H1 (cell line): ENCODE results near the gene B4GALNT3. TPM values are rescaled to one million over a fixed set of nuclear protein-coding genes. Genes with fewer than 3 reads are reported as not detected.

Source experiments
- CTCF ChIA-PET: fragments of 300-600 bp; sonication (Branson Sonifier 250); formaldehyde crosslinking; loops from one replicate; lab custom pipeline; 2021; ENCODE audit not compliant: partially characterized antibody; lab: Charles Lee
- POLR2A ChIA-PET: fragments of 300-600 bp; sonication (Branson Sonifier 250); formaldehyde crosslinking; loops from one replicate; lab custom pipeline; 2021; ENCODE audit warnings: inconsistent platforms; ENCODE audit not compliant: partially characterized antibody; lab: Charles Lee
- DNase-seq, 2 experiments: peaks; one replicate each; pipeline versions ENCODE4 v3.0.0 to v3.0.0-alpha.2; 2010 to 2022; ENCODE audit warnings: low spot score in 2 of 2, low read depth in 1 of 2, mixed read lengths in 1 of 2
- FAIRE-seq: peaks from 2 replicates; lab custom pipeline; 2011; peaks lifted over from hg19 to GRCh38; lab: Jason Lieb, UNC
- H2AFZ ChIP-seq: 2 replicates; pipeline ENCODE4 v1.8.1; 2012; ENCODE audit warnings: low read length, inconsistent platforms
- H2AK5ac ChIP-seq: 2 replicates; pipeline ENCODE4 v1.6.1; 2013; ENCODE audit warnings: low read depth, low read length
- H2BK120ac ChIP-seq: replicated peaks from 2 replicates; pipeline ENCODE3; 2013; ENCODE audit warnings: low read depth, low read length, inconsistent platforms
- H2BK12ac ChIP-seq: 2 replicates; pipeline ENCODE4 v1.6.1; 2013; ENCODE audit warnings: low read depth, low read length
- H2BK15ac ChIP-seq: 2 replicates; pipeline ENCODE4 v1.6.1; 2013; ENCODE audit warnings: low read length
- H2BK20ac ChIP-seq: 2 replicates; pipeline ENCODE4 v1.6.1; 2013; ENCODE audit warnings: low read length
- H2BK5ac ChIP-seq: 2 replicates; pipeline ENCODE4 v1.6.1; 2013; ENCODE audit warnings: low read depth, low read length
- H3K14ac ChIP-seq: 2 replicates; pipeline ENCODE4 v1.6.1; 2013; ENCODE audit warnings: inconsistent platforms; ENCODE audit not compliant: insufficient read length
- H3K18ac ChIP-seq: 2 replicates; pipeline ENCODE4 v1.6.1; 2013; ENCODE audit warnings: low read length; ENCODE audit errors: extremely low read depth
- H3K23ac ChIP-seq: 2 replicates; pipeline ENCODE4 v1.6.1; 2013; ENCODE audit warnings: inconsistent platforms; ENCODE audit not compliant: insufficient read length
- H3K23me2 ChIP-seq: 2 replicates; pipeline ENCODE4 v1.6.1; 2013; ENCODE audit warnings: low read depth, low read length
- H3K27ac ChIP-seq: 2 replicates; pipeline ENCODE4 v1.6.1; 2011; ENCODE audit warnings: low read depth, low read length, inconsistent platforms
- H3K27me3 ChIP-seq, 4 experiments: replicated peaks in 1 of 4; 1 replicate in 1 of 4; 2 replicates in 3 of 4; pipeline versions ENCODE4 v1.6.1 to v1.8.1; 2011 to 2013; ENCODE audit warnings: low read length in 3 of 4, mild to moderate bottlenecking in 3 of 4, inconsistent platforms in 2 of 4, mixed read lengths in 2 of 4, moderate library complexity in 1 of 4; ENCODE audit not compliant: control insufficient read depth in 3 of 4, insufficient read depth in 3 of 4; ENCODE audit errors: extremely low read depth in 1 of 4
- H3K36me3 ChIP-seq, 4 experiments: 2 replicates each; pipeline versions ENCODE4 v1.6.1 to v1.8.1; 2011 to 2013; ENCODE audit warnings: mild to moderate bottlenecking in 4 of 4, low read length in 3 of 4, moderate library complexity in 2 of 4, control low read depth in 1 of 4, inconsistent platforms in 1 of 4; ENCODE audit not compliant: insufficient read depth in 4 of 4, control insufficient read depth in 2 of 4
- H3K4ac ChIP-seq: replicated peaks from 2 replicates; pipeline ENCODE3; 2013; ENCODE audit warnings: low read length, low read depth, mixed read lengths, inconsistent platforms; ENCODE audit not compliant: insufficient read length
- H3K4me1 ChIP-seq, 4 experiments: replicated peaks in 1 of 4; 1 replicate in 1 of 4; 2 replicates in 3 of 4; pipeline versions ENCODE4 v1.6.1 to v1.8.1; 2011 to 2013; ENCODE audit warnings: low read length in 3 of 4, inconsistent platforms in 2 of 4, mixed read lengths in 1 of 4; ENCODE audit not compliant: insufficient read depth in 4 of 4, control insufficient read depth in 3 of 4
- H3K4me2 ChIP-seq, 2 experiments: 2 replicates each; pipeline versions ENCODE4 v1.6.1 to v1.8.1; 2011 to 2013; ENCODE audit warnings: low read depth in 2 of 2, low read length in 2 of 2, control low read depth in 1 of 2, inconsistent platforms in 1 of 2, mild to moderate bottlenecking in 1 of 2; ENCODE audit not compliant: insufficient read depth in 1 of 2
- H3K4me3 ChIP-seq, 4 experiments: fragments of 200-600, 300-600 bp in 1 of 4; sonication (generic), shearing (Covaris generic), sonication (Bioruptor Twin) in 1 of 4; 2 replicates each; pipeline versions ENCODE4 v1.5.1 to v1.8.1; 2011 to 2016; ENCODE audit warnings: low read length in 4 of 4, low read depth in 3 of 4, control low read depth in 2 of 4, inconsistent platforms in 2 of 4, mild to moderate bottlenecking in 2 of 4, mixed read lengths in 1 of 4, moderate library complexity in 1 of 4; ENCODE audit not compliant: insufficient read depth in 2 of 4; ENCODE audit errors: extremely low read depth in 1 of 4
- H3K56ac ChIP-seq: replicated peaks from 2 replicates; pipeline ENCODE3; 2013; ENCODE audit warnings: low read depth, mild to moderate bottlenecking, mixed read lengths, low read length, inconsistent platforms; ENCODE audit not compliant: insufficient read length
- H3K79me1 ChIP-seq: 2 replicates; pipeline ENCODE4 v1.6.1; 2013; ENCODE audit warnings: low read depth, low read length, control low read depth
- H3K79me2 ChIP-seq, 2 experiments: 2 replicates each; pipeline versions ENCODE4 v1.6.1 to v1.8.1; 2012 to 2013; ENCODE audit warnings: low read length in 2 of 2, mild to moderate bottlenecking in 2 of 2, inconsistent platforms in 1 of 2; ENCODE audit not compliant: insufficient read depth in 2 of 2, control insufficient read depth in 1 of 2
- H3K9ac ChIP-seq, 4 experiments: replicated peaks in 1 of 4; 1 replicate in 1 of 4; 2 replicates in 3 of 4; pipeline versions ENCODE4 v1.6.1 to v1.8.1; 2011 to 2013; ENCODE audit warnings: low read depth in 3 of 4, low read length in 3 of 4, control low read depth in 2 of 4, mild to moderate bottlenecking in 2 of 4, moderate library complexity in 2 of 4, inconsistent platforms in 1 of 4; ENCODE audit errors: extremely low read depth in 1 of 4
- H3K9me3 ChIP-seq, 2 experiments: 2 replicates each; pipeline versions ENCODE4 v1.6.1 to v1.8.1; 2012 to 2013; ENCODE audit warnings: mild to moderate bottlenecking in 2 of 2, moderate library complexity in 2 of 2, control low read depth in 1 of 2, inconsistent platforms in 1 of 2, low read depth in 1 of 2, low read length in 1 of 2, mixed read lengths in 1 of 2; ENCODE audit not compliant: insufficient read depth in 2 of 2
- H4K20me1 ChIP-seq, 2 experiments: replicated peaks in 1 of 2; 2 replicates each; pipeline versions ENCODE3 to v1.8.1; 2011 to 2013; ENCODE audit warnings: inconsistent platforms in 2 of 2, low read length in 2 of 2, mild to moderate bottlenecking in 1 of 2; ENCODE audit not compliant: insufficient read depth in 2 of 2, control insufficient read depth in 1 of 2
- H4K5ac ChIP-seq: 2 replicates; pipeline ENCODE4 v1.6.1; 2013; ENCODE audit warnings: low read length, low read depth, mixed read lengths, inconsistent platforms; ENCODE audit not compliant: insufficient read length
- H4K8ac ChIP-seq: 2 replicates; pipeline ENCODE4 v1.8.0; 2013; ENCODE audit warnings: mild to moderate bottlenecking, moderate library complexity, low read length, inconsistent platforms; ENCODE audit not compliant: insufficient read depth; ENCODE audit errors: extremely low read depth
- H4K91ac ChIP-seq: replicated peaks from 2 replicates; pipeline ENCODE3; 2013; ENCODE audit warnings: low read length, mixed read lengths, inconsistent platforms; ENCODE audit not compliant: insufficient read length
- CEBPB ChIP-seq: IDR thresholded peaks from 2 replicates; pipeline ENCODE4 v1.6.1; 2012; ENCODE audit warnings: low read depth, low read length
- CREB1 ChIP-seq: IDR thresholded peaks from 2 replicates; pipeline ENCODE4 v1.6.1; 2012; ENCODE audit warnings: inconsistent platforms
- CTBP2 ChIP-seq: IDR thresholded peaks from 2 replicates; pipeline ENCODE4 v1.7.0; 2011; ENCODE audit warnings: borderline replicate concordance, mild to moderate bottlenecking, moderate library complexity, mixed read lengths, low read length; ENCODE audit not compliant: insufficient read depth, insufficient read length
- EZH2 ChIP-seq: fragments of 200-600 bp; sonication (generic); IDR thresholded peaks from 2 replicates; pipeline ENCODE4 v1.7.1; 2012; ENCODE audit warnings: low read depth, mild to moderate bottlenecking, moderate library complexity, low read length, inconsistent platforms; ENCODE audit not compliant: severe bottlenecking
- KDM1A ChIP-seq: fragments of 200-600, 300-600 bp; sonication (generic); IDR thresholded peaks from 2 replicates; pipeline ENCODE4 v1.7.1; 2016; ENCODE audit warnings: mild to moderate bottlenecking, low read length, borderline replicate concordance
- NRF1 ChIP-seq: IDR thresholded peaks from 2 replicates; pipeline ENCODE4 v1.6.1; 2011; ENCODE audit warnings: mild to moderate bottlenecking, low read depth, low read length, improper control_type of control experiment
- RNF2 ChIP-seq: fragments of 200-900, 300-1000 bp; sonication (generic); IDR thresholded peaks from 2 replicates; pipeline ENCODE4 v1.7.1; 2016; ENCODE audit warnings: borderline replicate concordance, low read depth, mild to moderate bottlenecking, antibody characterized with exemption, low read length; ENCODE audit not compliant: poor library complexity, severe bottlenecking; ENCODE audit errors: missing control alignments
- SP1 ChIP-seq: IDR thresholded peaks from 2 replicates; pipeline ENCODE4 v1.6.1; 2011; ENCODE audit warnings: low read depth, low read length
- TAF1 ChIP-seq: IDR thresholded peaks from 2 replicates; pipeline ENCODE4 v1.6.1; 2011; ENCODE audit warnings: mild to moderate bottlenecking, low read depth, low read length
- TBP ChIP-seq: IDR thresholded peaks from 2 replicates; pipeline ENCODE4 v1.6.1; 2011; ENCODE audit warnings: low read depth, low read length, improper control_type of control experiment
- USF2 ChIP-seq: IDR thresholded peaks from 2 replicates; pipeline ENCODE4 v1.6.1; 2011; ENCODE audit warnings: low read length, improper control_type of control experiment
- WGBS, 2 experiments: shearing (Covaris generic) in 1 of 2; methylation state at CpG; one replicate each; pipeline versions ENCODE4 v1.1.6 to v1.1.7; 2013 to 2015; ENCODE audit warnings: low lambda C conversion rate in 2 of 2, mixed read lengths in 2 of 2, inconsistent platforms in 1 of 2, low coverage in 1 of 2, missing lambda C conversion rate in 1 of 2; ENCODE audit not compliant: insufficient replicate concordance in 2 of 2, insufficient coverage in 1 of 2, insufficient read length in 1 of 2; ENCODE audit errors: extremely low coverage in 1 of 2, missing lambda C conversion rate in 1 of 2; 5-methylcytosine and 5-hydroxymethylcytosine counted together
- polyA plus RNA-seq, 7 experiments: library from polyadenylated mRNA; depleted of rRNA in 3 of 7; stranded (reverse) in 5 of 7; unstranded in 2 of 7; fragments of >200 nt in 5 of 7; fragments of 200-250 nt in 2 of 7; gene quantifications; 1 replicate in 5 of 7; 2 replicates in 1 of 7; 4 replicates in 1 of 7; pipeline versions ENCODE4 v1.2.1 to v1.2.3, GENCODE V29; 2011 to 2013; ENCODE audit warnings: missing spikeins in 2 of 7, mixed read lengths in 2 of 7
- total RNA-seq: library from RNA; stranded (reverse); fragmentation: NEBNext Ultra II Directional; extraction: Animal tissue kit (Norgen Biotek cat#: 25700); gene quantifications from 2 replicates; pipeline ENCODE4 v1.2.1, GENCODE V29; 2021

Gene B4GALNT3
- total and polyA plus RNA-seq, 2 of the 8 experiments (the other 6 are each of a cell fraction or from before 2014, with no cell fraction given) = 12.5 to 20.3 TPM

- POLR2A ChIA-PET = interaction anchor here (0.6 kb wide), 1 partner anchor 247 kb away, joined by 3 read pairs; no protein-coding TSS in a partner anchor
- no peak for FAIRE-seq
- CTCF ChIA-PET = interaction anchor here (0.6 to 10.4 kb wide), 11 partner anchors 9 to 277 kb away, joined by 3 to 163 read pairs (median 5); partner anchors contain the start of gene B4GALNT3
- no peak for TF ChIP-seq NRF1
- TF ChIP-seq TAF1 = no peak
- no peak for TF ChIP-seq CEBPB
- no peak for TF ChIP-seq CTBP2
- TF ChIP-seq EZH2 = no peak
- TF ChIP-seq KDM1A = no peak
- TF ChIP-seq CREB1 = no peak
- TF ChIP-seq SP1 = no peak
- no peak for TF ChIP-seq USF2
- TF ChIP-seq RNF2 = no peak
- TF ChIP-seq TBP = no peak
Measured at GRCh38 chr12:538731-539539, 79.2 kb downstream of the B4GALNT3 start.

More at GRCh38 chr12:538731-539539, 79.2 kb downstream of the B4GALNT3 start:
- Histone ChIP-seq H3K23ac (no peak overlapping the region), H2BK20ac (no peak overlapping the region), H3K4ac (no peak overlapping the region), H3K79me1 (no peaks in the 10 kb centered on the region), H2AFZ (no peak overlapping the region), H3K27ac (no peak overlapping the region), H4K91ac (no peak overlapping the region), H3K36me3 (no peaks in the 10 kb centered on the region), H3K9ac (no peak overlapping the region), H2BK5ac (no peak overlapping the region), H3K4me3 (no peak overlapping the region), H3K14ac (no peak overlapping the region), H4K8ac (no peak overlapping the region), H4K5ac (no peak overlapping the region), H3K27me3 (no peaks in the 10 kb centered on the region), H2AK5ac (no peak overlapping the region), H4K20me1 (no peaks in the 10 kb centered on the region), H3K4me1 (peaks cover 0 to 20% (median 9%) of the 10 kb centered on the region in 4 experiments; a peak in 5 of 7 replicates), H3K56ac (no peak overlapping the region), H2BK120ac (no peak overlapping the region), H3K18ac (no peak overlapping the region), H3K23me2 (no peaks in the 10 kb centered on the region), H2BK12ac (no peak overlapping the region), H3K9me3 (no peaks in the 10 kb centered on the region), H3K79me2 (no peaks in the 10 kb centered on the region), H3K4me2 (no peak overlapping the region), H2BK15ac (no peak overlapping the region)
- WGBS, 2 experiments = 92% methylated on average over 10 of the region's 10 CpGs; no CpG with 5 or more reads in 1 of the 2 experiments
- DNase-seq = no peak
